ENCODE data around the gene CACHD1. TPM values are rescaled to one million over a fixed set of nuclear protein-coding genes. Genes with fewer than 3 reads are reported as not detected.
A peak's percentile ranks its signal among the peaks of the same experiment; 100 is the strongest.

CACHD1 gene
- total and polyA plus RNA-seq, 2 of the 4 experiments (the other 2 are of a cell fraction) = 2.9 to 5.9 TPM

DNA sequence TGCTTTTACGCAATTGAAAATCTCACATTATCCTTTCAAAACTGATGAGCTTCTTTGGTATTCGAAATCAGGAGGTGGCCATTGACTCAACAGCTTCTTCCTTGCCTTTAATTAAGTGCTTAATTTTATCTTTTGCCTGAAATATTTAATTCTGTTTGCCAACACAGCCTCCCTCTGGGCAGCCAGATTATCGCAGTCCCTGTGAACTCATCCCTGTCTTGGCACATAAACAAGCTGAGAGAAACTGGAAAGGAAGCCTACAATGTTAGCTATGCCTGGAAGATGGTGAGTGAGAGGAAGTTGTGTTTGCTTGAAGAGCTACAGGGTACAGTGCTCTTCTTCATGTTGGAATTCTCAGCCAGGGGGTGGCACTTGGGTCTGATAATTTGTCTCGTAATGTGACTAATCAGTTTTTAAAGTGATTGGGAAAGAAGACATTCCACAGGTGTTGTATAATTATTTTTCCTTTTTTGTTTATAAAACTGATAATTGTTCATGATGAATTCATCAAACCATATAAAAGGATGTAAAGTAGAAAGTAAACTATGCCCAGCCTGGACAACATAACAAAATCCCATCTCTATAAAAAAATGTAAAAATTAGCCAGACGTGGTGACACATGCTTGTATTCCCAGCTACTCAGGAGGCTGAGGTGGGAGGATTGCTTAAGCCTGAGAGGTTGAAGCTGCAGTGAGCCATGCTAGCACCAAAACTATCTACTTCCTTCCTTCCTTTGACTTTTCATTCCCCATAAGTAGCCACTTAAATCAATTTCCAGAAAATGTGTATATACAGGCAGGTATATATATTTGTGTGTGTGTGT, 184.8 kb downstream of the CACHD1 start:
- no peak overlapping the region for H2AK9ac ChIP-seq (replicated peaks; ENCODE audit: low read depth, low read length, poor library complexity)
- ChIA-PET POLR2A (ENCODE audit: unreplicated experiment) (no interaction called here), CTCF (interaction anchor here (0.6 to 1.2 kb wide), 4 partner anchors 13 to 386 kb away, joined by 3 to 4 read pairs (median 3); no protein-coding TSS in a partner anchor)
- TF ChIP-seq RAD21 (IDR thresholded peaks at IDR 0.05; ENCODE audit: low read length) (peak; percentile 26; the same call in 1 of the 2 replicates), CEBPB (IDR thresholded peaks at IDR 0.05; ENCODE audit: low read depth, low read length) (peak; percentile 40; the same call in 1 of the 2 replicates), SMC3 (IDR thresholded peaks at IDR 0.05; ENCODE audit: low read depth, low read length) (0 out of 2 replicates have a peak, but pooled peaks have one; percentile 9), CHD1 (IDR thresholded peaks at IDR 0.05; ENCODE audit: low read depth, low read length) (no peak)
- TF ChIP-seq, protein P1, sequence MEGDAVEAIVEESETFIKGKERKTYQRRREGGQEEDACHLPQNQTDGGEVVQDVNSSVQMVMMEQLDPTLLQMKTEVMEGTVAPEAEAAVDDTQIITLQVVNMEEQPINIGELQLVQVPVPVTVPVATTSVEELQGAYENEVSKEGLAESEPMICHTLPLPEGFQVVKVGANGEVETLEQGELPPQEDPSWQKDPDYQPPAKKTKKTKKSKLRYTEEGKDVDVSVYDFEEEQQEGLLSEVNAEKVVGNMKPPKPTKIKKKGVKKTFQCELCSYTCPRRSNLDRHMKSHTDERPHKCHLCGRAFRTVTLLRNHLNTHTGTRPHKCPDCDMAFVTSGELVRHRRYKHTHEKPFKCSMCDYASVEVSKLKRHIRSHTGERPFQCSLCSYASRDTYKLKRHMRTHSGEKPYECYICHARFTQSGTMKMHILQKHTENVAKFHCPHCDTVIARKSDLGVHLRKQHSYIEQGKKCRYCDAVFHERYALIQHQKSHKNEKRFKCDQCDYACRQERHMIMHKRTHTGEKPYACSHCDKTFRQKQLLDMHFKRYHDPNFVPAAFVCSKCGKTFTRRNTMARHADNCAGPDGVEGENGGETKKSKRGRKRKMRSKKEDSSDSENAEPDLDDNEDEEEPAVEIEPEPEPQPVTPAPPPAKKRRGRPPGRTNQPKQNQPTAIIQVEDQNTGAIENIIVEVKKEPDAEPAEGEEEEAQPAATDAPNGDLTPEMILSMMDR (conservative IDR thresholded peaks at IDR 0.05; ENCODE audit: low read depth, low read length) = no peak
- H3K4me3 ChIP-seq (ENCODE audit: insufficient read depth, low read depth, low read length) = no peak overlapping the region
- H2BK120ac ChIP-seq (ENCODE audit: low read depth, low read length) = no peak overlapping the region
- H2BK20ac ChIP-seq (ENCODE audit: low read depth, low read length) = no peak overlapping the region
- H3K23ac ChIP-seq (ENCODE audit: low read depth, low read length) = no peak overlapping the region
- H3K56ac ChIP-seq (ENCODE audit: extremely low read depth, insufficient read depth, low read length) = no peak overlapping the region
- in situ Hi-C loops (cut with MboI; ENCODE audit: low sequenced_read_pairs) = no loop called here
- H3K4me2 ChIP-seq (ENCODE audit: low read depth, low read length) = no peak overlapping the region
- no peak overlapping the region for H4K5ac ChIP-seq (ENCODE audit: low read depth, low read length)
- no peaks in the 10 kb centered on the region for H3K79me1 ChIP-seq (ENCODE audit: low read depth in 1 of 2, low read length in 2 of 2)
- dilution Hi-C loops (cut with HindIII; ENCODE audit: low sequenced_read_pairs, unreplicated experiment) = no loop called here
- no peak overlapping the region for H3K27ac ChIP-seq (ENCODE audit: insufficient read depth, low read length)
- H4K8ac ChIP-seq (ENCODE audit: low read depth in 2 of 2, low read length in 2 of 2) = no peak overlapping the region
- DNase-seq (peak; percentile 23), ATAC-seq (ENCODE audit: low read depth) (peak; percentile 74)
- intact Hi-C loops (cut with micrococcal nuclease) = no loop called here
- H3K27me3 ChIP-seq (ENCODE audit: control insufficient read depth, insufficient read depth, low read length) = no peaks in the 10 kb centered on the region
- WGBS, 2 experiments (ENCODE audit: extremely low coverage in 2 of 2, insufficient read length in 1 of 2) = no CpG with 5 or more reads among the region's 5 CpGs
- no peak overlapping the region for H2AFZ ChIP-seq (replicated peaks; ENCODE audit: low read length, poor library complexity)
- no peak overlapping the region for H3K9ac ChIP-seq (ENCODE audit: low read depth, low read length)
- H3K36me3 ChIP-seq (ENCODE audit: control insufficient read depth, insufficient read depth, low read length) = no peaks in the 10 kb centered on the region
- H2AK5ac ChIP-seq (ENCODE audit: low read depth, low read length) = no peak overlapping the region
- no peak overlapping the region for H4K91ac ChIP-seq (ENCODE audit: insufficient read depth, low read depth, low read length)
- no peaks in the 10 kb centered on the region for H3K4me1 ChIP-seq (ENCODE audit: control insufficient read depth, insufficient read depth, low read length)
- H3K18ac ChIP-seq (ENCODE audit: low read depth, low read length) = no peak overlapping the region
- no peak overlapping the region for H3K4ac ChIP-seq (ENCODE audit: low read depth, low read length)
- H2BK15ac ChIP-seq (ENCODE audit: low read depth, low read length) = no peak overlapping the region
- no TSS peak for BruUV-seq (replicated peaks)
- no peak overlapping the region for H2BK5ac ChIP-seq (ENCODE audit: low read depth, low read length, poor library complexity, severe bottlenecking)
- no peaks in the 10 kb centered on the region for H3K9me1 ChIP-seq (ENCODE audit: insufficient read depth, low read length)
- H3K14ac ChIP-seq (replicated peaks; ENCODE audit: low read depth, low read length) = no peak overlapping the region
- no peaks in the 10 kb centered on the region for H4K20me1 ChIP-seq (ENCODE audit: insufficient read depth, low read length)
- no peaks in the 10 kb centered on the region for H3K9me3 ChIP-seq (ENCODE audit: control insufficient read depth, insufficient read depth, low read length)
